HG03565 (cell line): ENCODE results near the gene AGTRAP.

Experiments
- ATAC-seq: cut with Tn5 transposase; IDR thresholded peaks from one replicate; pipeline ENCODE4 v1.9.1; 2021; ENCODE audit warnings: mild to moderate bottlenecking, moderate library complexity; ENCODE audit not compliant: unreplicated experiment

Gene AGTRAP

DNA sequence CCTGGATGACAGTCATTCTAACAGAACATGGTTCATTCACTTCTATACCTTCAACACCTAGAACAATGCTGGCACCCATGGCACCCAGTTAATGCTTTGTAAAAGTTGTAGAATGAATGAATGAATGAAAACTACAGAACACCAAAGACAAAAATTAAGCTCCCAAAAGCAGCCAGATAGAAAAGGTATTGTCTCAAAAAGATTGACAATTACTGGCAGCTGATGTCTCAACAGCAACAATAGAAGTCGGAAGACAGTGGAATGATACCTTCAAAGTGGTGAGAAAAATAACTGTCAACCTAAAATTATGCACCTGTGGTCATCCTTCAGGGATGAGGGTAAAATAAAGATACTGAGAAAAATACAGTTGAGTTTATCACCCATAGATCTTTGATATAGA lies 21.1 kb downstream of the AGTRAP start:
- no peak for ATAC-seq

GRCh38 chr1:11759791-11760190 lies 23.9 kb downstream of the AGTRAP start:
- ATAC-seq: no peak

GRCh38 chr1:11761285-11761684 lies 25.3 kb downstream of the AGTRAP start:
- ATAC-seq: no peak

- no peak for ATAC-seq
These were observed 26.1 kb downstream of the AGTRAP start, which contains the start of gene C1orf167 for GRCh38 chr1:11761988-11762406. C1orf167 (plus strand) TSS chr1:11762193; CDS start chr1:11764401, 2,208 bp downstream.

- ATAC-seq: no peak
These were observed 28.2 kb downstream of the AGTRAP start for GRCh38 chr1:11764115-11764514.

DNA sequence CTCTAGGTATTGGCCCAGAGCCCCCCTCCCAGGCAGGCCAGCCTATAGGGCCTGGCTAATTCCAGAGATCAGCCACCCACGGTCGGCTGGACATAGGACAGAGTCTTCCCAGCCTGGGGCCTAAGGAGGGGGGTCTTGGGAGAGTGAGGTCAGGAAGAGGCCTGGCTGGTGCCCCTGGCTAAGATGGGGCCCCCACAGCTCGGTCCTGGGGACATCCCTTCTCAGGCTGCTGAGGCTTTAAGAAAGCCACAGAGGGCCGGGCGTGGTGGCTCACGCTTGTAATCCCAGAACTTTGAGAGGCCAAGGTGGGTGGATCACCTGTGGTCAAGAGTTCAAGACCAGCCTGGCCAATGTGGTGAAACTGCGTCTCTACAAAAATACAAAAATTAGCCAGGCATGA lies 28.6 kb downstream of the AGTRAP start:
- no peak for ATAC-seq

- ATAC-seq: no peak
These were observed 29.9 kb downstream of the AGTRAP start for GRCh38 chr1:11765661-11766428.

DNA sequence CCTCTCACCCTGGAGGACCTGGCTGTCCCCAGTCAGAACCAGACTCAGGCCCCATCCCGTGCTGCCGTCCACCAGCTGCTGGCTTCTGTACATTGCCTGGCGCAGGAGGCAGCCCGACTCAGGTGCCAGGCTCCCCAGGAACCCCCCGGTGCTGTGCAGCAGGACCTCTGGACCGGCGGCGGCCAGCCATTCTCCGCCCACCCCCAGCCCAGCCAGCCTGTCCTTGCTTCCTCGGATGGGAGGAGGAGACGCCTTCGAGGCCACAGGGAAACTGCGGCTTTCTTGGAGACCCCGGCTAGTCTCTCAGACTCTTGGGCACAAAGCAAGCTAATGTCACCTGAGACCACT lies 30.5 kb downstream of the AGTRAP start:
- no peak for ATAC-seq

- no peak for ATAC-seq
These were observed 32.2 kb downstream of the AGTRAP start for GRCh38 chr1:11767922-11768704.

- no peak for ATAC-seq
These were observed 32.9 kb downstream of the AGTRAP start for GRCh38 chr1:11768821-11769220.

DNA sequence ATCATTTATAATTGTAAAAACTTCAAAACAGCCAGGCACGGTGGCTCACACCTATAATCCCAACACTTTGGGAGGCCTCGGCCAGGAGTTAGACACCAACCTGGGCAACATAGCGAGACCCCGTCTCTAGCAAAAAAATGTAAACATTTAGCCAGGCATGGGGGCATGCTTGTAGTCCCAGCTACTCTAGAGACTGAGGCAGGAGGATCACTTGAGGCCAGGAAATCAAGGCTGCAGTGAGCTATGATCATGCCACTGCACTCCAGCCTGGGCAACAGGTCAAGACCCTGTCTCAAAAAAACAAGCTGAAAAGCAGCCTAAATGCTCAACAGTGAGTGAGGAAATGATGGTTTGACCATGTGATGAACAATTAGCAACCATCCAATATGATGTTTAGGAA lies 33.3 kb downstream of the AGTRAP start:
- no peak for ATAC-seq

DNA sequence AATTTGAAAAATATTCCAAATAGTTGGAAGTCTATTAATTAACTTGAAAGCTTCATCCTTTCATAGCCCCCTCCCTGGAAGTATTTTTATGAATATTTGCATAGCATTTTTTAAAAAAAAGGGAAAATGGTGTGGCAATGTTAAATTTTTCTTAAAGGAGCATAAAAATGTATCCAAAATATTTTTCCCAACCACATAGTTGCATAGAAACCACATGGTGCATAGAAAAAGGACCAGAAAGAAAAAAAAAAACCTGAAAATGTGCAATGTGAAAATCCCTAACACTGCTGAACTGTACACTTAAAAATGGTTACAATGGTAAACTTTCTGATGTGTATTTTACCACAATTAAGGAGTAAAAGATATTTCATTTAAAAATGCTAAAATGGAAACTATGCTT lies 34.1 kb downstream of the AGTRAP start:
- ATAC-seq: no peak

- ATAC-seq: no peak
These were observed 35.6 kb downstream of the AGTRAP start for GRCh38 chr1:11771481-11772043.

DNA sequence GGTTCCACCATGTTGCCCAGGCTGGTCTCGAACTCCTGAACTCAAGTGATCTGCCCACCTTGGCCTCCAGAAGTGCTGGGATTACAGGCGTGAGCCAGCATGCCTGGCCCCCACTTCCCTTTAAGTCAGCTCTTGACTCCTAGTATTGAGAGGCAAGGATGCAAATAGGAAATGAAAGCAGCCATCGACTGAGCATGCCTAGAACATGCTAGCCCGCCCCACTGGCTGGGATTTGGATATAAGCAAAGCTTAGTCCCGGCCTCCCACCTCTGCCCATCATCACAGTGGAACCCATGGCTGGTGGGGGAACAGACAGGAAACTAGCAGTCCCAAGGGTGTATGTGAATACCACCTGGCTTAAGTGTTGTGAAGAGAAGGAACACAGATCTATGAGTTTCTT lies 36.5 kb downstream of the AGTRAP start:
- no peak for ATAC-seq

DNA sequence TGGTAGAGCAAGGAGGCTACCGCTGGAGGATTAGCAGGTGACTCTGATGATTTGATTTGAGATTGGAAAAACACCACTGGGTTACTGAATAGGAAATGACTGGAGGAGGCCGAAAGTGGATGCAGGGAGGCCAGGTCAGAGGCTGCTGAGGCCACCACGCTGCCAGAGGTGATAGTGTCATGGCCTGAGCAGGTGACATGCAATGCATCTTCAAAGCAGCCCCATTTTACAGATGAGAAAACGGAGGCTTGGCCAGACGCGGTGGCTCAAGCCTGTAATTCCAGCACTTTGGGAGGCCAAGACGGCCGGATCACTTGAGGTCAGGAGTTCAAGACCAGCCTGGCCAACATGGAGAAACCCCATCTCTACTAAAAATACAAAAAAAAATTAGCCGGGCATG lies 38.8 kb downstream of the AGTRAP start:
- no peak for ATAC-seq

DNA sequence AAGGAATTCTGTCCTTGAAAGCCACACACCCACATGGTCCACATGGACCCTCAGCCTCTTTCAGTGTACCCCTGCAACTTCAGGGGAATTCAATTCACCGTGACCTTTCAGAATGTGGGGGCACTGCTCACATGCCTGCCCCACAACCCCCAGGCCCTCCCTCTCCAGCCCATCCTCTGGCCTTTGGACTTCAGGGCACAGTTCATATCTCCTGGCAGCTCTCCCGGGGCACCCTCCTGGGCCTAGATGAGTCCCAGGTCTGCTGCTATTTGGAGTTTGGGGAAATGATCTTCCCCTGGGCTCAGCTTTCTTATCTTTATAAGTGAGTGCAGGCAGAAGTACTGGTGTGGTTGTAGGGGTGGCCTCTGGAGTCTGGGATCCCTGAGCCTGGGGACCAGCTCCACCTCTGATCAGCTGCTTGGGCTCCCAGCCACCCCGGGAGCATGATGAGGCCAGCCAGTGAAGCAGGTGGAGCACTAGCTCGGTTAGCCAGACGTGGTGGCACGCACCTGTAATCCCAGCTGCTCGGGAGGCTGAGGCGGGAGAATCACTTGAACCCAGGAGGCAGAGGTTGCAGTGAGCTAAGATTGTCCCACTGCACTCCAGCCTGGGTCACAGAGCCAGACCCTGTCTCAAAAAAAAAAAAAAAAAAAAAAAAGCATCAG lies 41.9 kb downstream of the AGTRAP start:
- ATAC-seq: no peak

GRCh38 chr1:11778336-11778735 lies 42.4 kb downstream of the AGTRAP start:
- no peak for ATAC-seq

DNA sequence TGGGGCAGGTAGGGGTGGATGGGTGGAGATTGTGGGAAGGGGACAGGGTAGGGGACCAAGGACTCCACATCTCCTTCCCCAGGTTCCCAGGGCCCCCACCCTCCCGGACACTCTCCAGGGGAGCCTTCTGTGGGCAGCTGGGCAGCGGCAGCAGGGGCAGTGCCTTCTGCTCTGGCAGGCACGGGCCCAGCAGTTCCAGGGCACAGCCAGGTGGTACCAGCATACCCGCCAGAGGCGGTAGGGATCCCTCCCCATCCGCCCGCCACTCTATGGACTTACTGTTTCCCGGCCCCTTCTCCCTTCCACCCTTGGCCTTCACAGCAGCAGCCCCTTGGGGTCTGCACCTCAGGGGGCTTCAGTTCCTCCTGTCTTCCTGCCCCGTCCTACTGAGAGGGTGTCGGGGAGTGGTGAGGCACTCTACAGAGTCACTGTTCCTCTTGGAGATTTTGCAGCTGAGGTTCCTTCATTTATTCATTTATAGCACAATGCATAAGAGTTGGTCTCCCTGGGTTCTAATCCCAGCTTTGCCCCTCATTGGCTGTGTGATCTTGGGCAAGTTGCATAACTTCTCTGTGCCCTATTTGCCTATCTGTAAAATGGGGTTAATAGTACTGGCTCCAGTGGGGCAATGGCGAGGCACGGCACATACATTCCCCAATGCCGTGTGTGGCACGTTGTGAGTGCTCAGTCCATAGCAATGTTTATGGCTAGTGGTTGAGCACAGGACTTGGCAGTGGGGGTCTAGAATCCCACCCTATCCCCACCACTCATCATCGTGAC lies 43.1 kb downstream of the AGTRAP start:
- no peak for ATAC-seq

- no peak for ATAC-seq
These were observed 43.9 kb downstream of the AGTRAP start for GRCh38 chr1:11779715-11780379.
